GM18870 (cell line): ENCODE data around the gene SMU1.
"Not testable (repeated sequence)": the region's sequence is repeated elsewhere in the genome, so short reads cannot be mapped to it uniquely, and the experiment has no call there.

Source experiments
- ATAC-seq: cut with Tn5 transposase; IDR thresholded peaks from one replicate; pipeline ENCODE4 v1.9.1; 2021; ENCODE audit warnings: moderate library complexity; ENCODE audit not compliant: unreplicated experiment

Gene SMU1

GRCh38 chr9:33014665-33015014, 61.8 kb downstream of the SMU1 start:
- ATAC-seq: no peak

GRCh38 chr9:33013962-33014664, 62.4 kb downstream of the SMU1 start:
- no peak for ATAC-seq

GRCh38 chr9:33012328-33013069, 64.0 kb downstream of the SMU1 start:
- ATAC-seq: no peak

GRCh38 chr9:33011831-33012230, 64.6 kb downstream of the SMU1 start:
- no peak for ATAC-seq

GRCh38 chr9:33007755-33008154, 68.7 kb downstream of the SMU1 start:
- ATAC-seq: no peak

GRCh38 chr9:33005335-33005734, 71.1 kb downstream of the SMU1 start:
- not testable (repeated sequence) for ATAC-seq

GRCh38 chr9:33000682-33001055, 75.8 kb downstream of the SMU1 start:
- ATAC-seq: not testable (repeated sequence)

- ATAC-seq: no peak
Observed at GRCh38 chr9:32992595-32993238, 83.8 kb downstream of the SMU1 start.

- ATAC-seq: no peak
Observed at GRCh38 chr9:32991897-32992594, 84.4 kb downstream of the SMU1 start.
